HCT116 (cell line): ENCODE measurements around the gene DCDC2C. TPM values are rescaled to one million over a fixed set of nuclear protein-coding genes. Genes with fewer than 3 reads are reported as not detected.

Experiments
- ATAC-seq: fragments of 200-7000 bp; cut with Tn5 transposase; 2 replicates; pipeline ENCODE4 v1.9.1; 2020; ENCODE audit warnings: mild to moderate bottlenecking, moderate library complexity
- BruUV-seq: library from RNA; stranded (reverse); fragments of 400-500 nt; replicated peaks from 2 replicates; lab custom pipeline; 2021; lab: Mats Ljungman, UMichigan
- CTCF ChIA-PET: fragments of 300-600 bp; sonication (Branson Sonifier 250); formaldehyde crosslinking; loops from one replicate; lab custom pipeline; 2021; ENCODE audit warnings: antibody characterized with exemption; lab: Charles Lee
- POLR2A ChIA-PET: fragments of 300-600, 350-600 bp; sonication (Branson Sonifier 250); formaldehyde crosslinking; loops from one replicate; lab custom pipeline; 2021; ENCODE audit warnings: antibody characterized with exemption; lab: Charles Lee
- RAD21 ChIA-PET, 2 experiments: fragments of 300-600 bp; sonication (Branson Sonifier 250); formaldehyde crosslinking; loops; one replicate each; lab custom pipeline; 2023; ENCODE audit warnings: low total read pairs in 2 of 2; ENCODE audit not compliant: uncharacterized antibody in 2 of 2, unreplicated experiment in 2 of 2, low non-redundant PET in 1 of 2; lab: Charles Lee
- DNase-seq: peaks from one replicate; pipeline ENCODE4 v3.0.0-alpha.2; 2010; ENCODE audit warnings: low read depth, low spot score
- H2AFZ ChIP-seq: fragments of 200-600 bp; shearing (Covaris generic), sonication (generic); 2 replicates; pipeline ENCODE4 v1.6.1; 2017; ENCODE audit warnings: low read depth, mixed run types, mixed read lengths, antibody characterized with exemption, low read length; ENCODE audit not compliant: poor library complexity, severe bottlenecking
- H3K27ac ChIP-seq: 2 replicates; pipeline ENCODE4 v1.5.1; 2012; ENCODE audit warnings: low read depth, low read length
- H3K27me3 ChIP-seq: fragments of 200-600 bp; sonication (generic); 2 replicates; pipeline ENCODE4 v1.6.1; 2016; ENCODE audit warnings: mixed run types, low read length, mixed read lengths; ENCODE audit not compliant: insufficient read depth
- H3K36me3 ChIP-seq, 2 experiments: fragments of 200-500 bp in 1 of 2; fragments of 200-600 bp in 1 of 2; sonication (Bioruptor generic) in 1 of 2; sonication (generic) in 1 of 2; 2 replicates each; pipeline versions ENCODE4 v1.5.1 to v1.6.1; 2014 to 2016; ENCODE audit warnings: low read length in 2 of 2, inconsistent platforms in 1 of 2, mixed read lengths in 1 of 2, mixed run types in 1 of 2; ENCODE audit not compliant: insufficient read depth in 2 of 2, control insufficient read depth in 1 of 2
- H3K4me1 ChIP-seq, 2 experiments: fragments of 200-600 bp in 1 of 2; sonication (generic) in 1 of 2; 2 replicates each; pipeline versions ENCODE4 v1.5.1 to v1.6.1; 2012 to 2017; ENCODE audit warnings: low read length in 2 of 2, inconsistent platforms in 1 of 2, mild to moderate bottlenecking in 1 of 2, mixed read lengths in 1 of 2, mixed run types in 1 of 2, moderate library complexity in 1 of 2; ENCODE audit not compliant: insufficient read depth in 2 of 2, control insufficient read depth in 1 of 2
- H3K4me2 ChIP-seq: fragments of 200-600 bp; sonication (generic); 2 replicates; pipeline ENCODE4 v1.6.1; 2017; ENCODE audit warnings: mixed run types, low read length, mixed read lengths
- H3K4me3 ChIP-seq, 2 experiments: fragments of 200-600 bp in 1 of 2; sonication (generic) in 1 of 2; replicated peaks in 1 of 2; 2 replicates each; pipeline ENCODE4 v1.5.1; 2011 to 2016; ENCODE audit warnings: low read length in 2 of 2, control low read depth in 1 of 2, low read depth in 1 of 2, mild to moderate bottlenecking in 1 of 2, mixed read lengths in 1 of 2, mixed run types in 1 of 2
- H3K79me2 ChIP-seq: fragments of 200-600 bp; sonication (generic); 2 replicates; pipeline ENCODE4 v1.6.1; 2017; ENCODE audit warnings: mild to moderate bottlenecking, mixed run types, low read length, moderate library complexity, mixed read lengths; ENCODE audit not compliant: insufficient read depth
- H3K9ac ChIP-seq: fragments of 200-600 bp; sonication (generic); 2 replicates; pipeline ENCODE4 v1.6.1; 2016; ENCODE audit warnings: low read length, mixed read lengths
- H3K9me2 ChIP-seq: fragments of 200-600 bp; sonication (generic), shearing (Covaris generic); 2 replicates; pipeline ENCODE4 v1.6.1; 2017; ENCODE audit warnings: mixed run types, mild to moderate bottlenecking, moderate library complexity; ENCODE audit not compliant: insufficient read depth
- H3K9me3 ChIP-seq, 2 experiments: fragments of 200-500 bp in 1 of 2; fragments of 200-600 bp in 1 of 2; sonication (Bioruptor generic) in 1 of 2; sonication (generic) in 1 of 2; 2 replicates each; pipeline ENCODE4 v1.6.1; 2014 to 2017; ENCODE audit warnings: low read length in 2 of 2, mixed read lengths in 2 of 2, inconsistent platforms in 1 of 2, low read depth in 1 of 2, mild to moderate bottlenecking in 1 of 2, mixed run types in 1 of 2, moderate library complexity in 1 of 2; ENCODE audit not compliant: control insufficient read depth in 1 of 2, insufficient read depth in 1 of 2
- H4K20me1 ChIP-seq: fragments of 200-600 bp; sonication (generic), shearing (Covaris generic); 2 replicates; pipeline ENCODE4 v1.6.1; 2017; ENCODE audit warnings: mixed run types, mild to moderate bottlenecking, moderate library complexity; ENCODE audit not compliant: insufficient read depth
- CBX3 ChIP-seq: IDR thresholded peaks from 2 replicates; pipeline ENCODE4 v1.6.1; 2012; ENCODE audit warnings: low read depth
- CEBPB ChIP-seq: IDR thresholded peaks from 2 replicates; pipeline ENCODE4 v1.6.1; 2012; ENCODE audit warnings: low read depth
- EGR1 ChIP-seq: IDR thresholded peaks from 2 replicates; pipeline ENCODE4 v1.6.1; 2012; ENCODE audit warnings: low read depth
- EZH2 ChIP-seq: fragments of 200-600 bp; sonication (generic); IDR thresholded peaks from 2 replicates; pipeline ENCODE4 v1.6.1; 2017; ENCODE audit warnings: antibody characterized with exemption, mixed run types
- FOSL1 ChIP-seq: IDR thresholded peaks from 2 replicates; pipeline ENCODE4 v1.6.1; 2012; ENCODE audit warnings: low read depth
- SRF ChIP-seq: IDR thresholded peaks from 2 replicates; pipeline ENCODE4 v1.6.1; 2012; ENCODE audit warnings: low read depth
- TCF7L2 ChIP-seq: IDR thresholded peaks from 2 replicates; pipeline ENCODE4 v1.7.0; 2011; ENCODE audit warnings: borderline replicate concordance, inconsistent platforms; ENCODE audit not compliant: insufficient read depth, insufficient read length; ENCODE audit errors: extremely low read depth
- YY1 ChIP-seq: IDR thresholded peaks from 2 replicates; pipeline ENCODE4 v1.6.1; 2011; ENCODE audit warnings: low read length, low read depth, moderate library complexity, mild to moderate bottlenecking; ENCODE audit not compliant: insufficient replicate concordance; ENCODE audit errors: extremely low read depth
- intact Hi-C: fragments of 100-400 bp; cut with micrococcal nuclease; formaldehyde crosslinking; loops from 2 replicates; pipeline ENCODE4 v1.10.0; 2022
- total RNA-seq: library from RNA; stranded (reverse); gene quantifications from one replicate; pipeline ENCODE4 v1.2.1, GENCODE V29; 2021; ENCODE audit not compliant: unreplicated experiment
- TF ChIP-seq, protein P1 (sequence below): IDR thresholded peaks from 2 replicates; pipeline ENCODE4 v1.6.1; 2012
- TF ChIP-seq, protein P2 (sequence below): IDR thresholded peaks from 2 replicates; pipeline ENCODE4 v1.6.1; 2012

Gene DCDC2C
- total RNA-seq, 1 experiment from 2014 or later, result not detected

DNA sequence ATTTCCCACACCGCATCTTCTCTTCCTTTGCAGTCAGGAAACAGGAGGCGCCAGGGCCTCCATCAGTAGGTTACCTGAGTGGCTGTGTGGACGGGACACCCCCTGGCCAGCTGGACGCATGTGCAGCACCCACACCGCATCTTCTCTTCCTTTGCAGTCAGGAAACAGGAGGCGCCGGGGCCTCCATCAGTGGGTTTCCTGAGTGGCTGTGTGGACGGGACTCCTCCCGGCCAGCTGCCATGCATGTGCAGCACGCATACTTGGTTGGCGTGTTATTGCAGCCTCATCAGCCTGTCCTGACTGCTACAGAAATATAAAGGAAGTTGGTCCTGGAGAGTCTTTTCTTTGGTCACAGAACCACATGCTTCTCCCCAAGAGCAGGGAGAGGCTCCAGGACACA, 74.6 kb downstream of the DCDC2C start:
- intact Hi-C loops, result no loop called here
- Histone ChIP-seq H3K9me3 (no peaks in the 10 kb centered on the region), H3K36me3 (no peaks in the 10 kb centered on the region), H2AFZ (no peak overlapping the region), H3K4me2 (no peak overlapping the region), H3K27me3 (peaks cover 18% of the 10 kb centered on the region), H3K4me3 (no peak overlapping the region), H3K9ac (no peak overlapping the region), H3K79me2 (no peaks in the 10 kb centered on the region), H3K27ac (no peak overlapping the region), H4K20me1 (no peaks in the 10 kb centered on the region), H3K9me2 (no peaks in the 10 kb centered on the region), H3K4me1 (peaks cover 0 to 4% of the 10 kb centered on the region in 2 experiments; a peak in 1 of 4 replicates)
- POLR2A ChIA-PET, result no interaction called here
- no peak for ATAC-seq
- CTCF ChIA-PET, result no interaction called here
- RAD21 ChIA-PET, result no interaction called here
- DNase-seq, result no peak
- no TSS peak for BruUV-seq
- TF ChIP-seq FOSL1 (no peak), YY1 (no peak), SRF (no peak), CBX3 (no peak), TCF7L2 (no peak), EGR1 (no peak), CEBPB (no peak), EZH2 (no peak)
- TF ChIP-seq, protein P1, sequence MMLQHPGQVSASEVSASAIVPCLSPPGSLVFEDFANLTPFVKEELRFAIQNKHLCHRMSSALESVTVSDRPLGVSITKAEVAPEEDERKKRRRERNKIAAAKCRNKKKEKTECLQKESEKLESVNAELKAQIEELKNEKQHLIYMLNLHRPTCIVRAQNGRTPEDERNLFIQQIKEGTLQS, result no peak
- TF ChIP-seq, protein P2, sequence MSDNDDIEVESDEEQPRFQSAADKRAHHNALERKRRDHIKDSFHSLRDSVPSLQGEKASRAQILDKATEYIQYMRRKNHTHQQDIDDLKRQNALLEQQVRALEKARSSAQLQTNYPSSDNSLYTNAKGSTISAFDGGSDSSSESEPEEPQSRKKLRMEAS, result no peak
